A549 treated with AZD2906 at 1 μM for 4 hours (cell line): ENCODE measurements around the gene ZP1. TPM values are rescaled to one million over a fixed set of nuclear protein-coding genes. Genes with fewer than 3 reads are reported as not detected.

Source experiments
- total RNA-seq: library from RNA; stranded (reverse); fragments of 200-300 nt; extraction: Qiagen RNA extraction; gene quantifications from 5 replicates; pipeline ENCODE4 v1.2.3, GENCODE V29; 2022

Gene ZP1
- 0.09 to 0.69 TPM (median 0.13 TPM) in 5 replicates for total RNA-seq

GRCh38 chr11:60866911-60867870, at the start of gene ZP1:
Gene ZP1 (plus strand): TSS chr11:60867542. CDS start chr11:60867562, 20 bp downstream.

GRCh38 chr11:60841797-60842667, 25.3 kb upstream of the ZP1 start, which contains the start of gene CCDC86:
Gene CCDC86 (plus strand): TSS chr11:60842113. CDS start chr11:60842125, 12 bp downstream.

GRCh38 chr11:60855726-60856633, 11.4 kb upstream of the ZP1 start, which contains the start of gene PTGDR2:
Gene PTGDR2 (minus strand): TSS chr11:60855950. CDS start chr11:60853722, 2,228 bp downstream.

GRCh38 chr11:60906132-60906972, 39.0 kb downstream of the ZP1 start, which contains the start of gene PRPF19:
Gene PRPF19 (minus strand): TSS chr11:60906585. CDS start chr11:60906382, 203 bp downstream.

GRCh38 chr11:60913793-60914632, 46.7 kb downstream of the ZP1 start, which contains the start of gene TMEM109:
Gene TMEM109 (plus strand): TSS chr11:60914158. CDS start chr11:60919694, 5,536 bp downstream.

GRCh38 chr11:60924110-60924905, 57.0 kb downstream of the ZP1 start, which contains the start of gene TMEM132A:
Gene TMEM132A (plus strand): TSS chr11:60924460. CDS start chr11:60924634, 174 bp downstream.

Other genes starting within 250 kb of the ZP1 start
- gene MS4A8, start 167.9 kb upstream of the ZP1 start, total RNA-seq = not detected in 5 replicates
- not detected in 5 replicates for gene MS4A18, start 142.8 kb upstream of the ZP1 start, total RNA-seq
- 0.06 TPM in 1 of 5 replicates, not detected in the others for gene MS4A15, start 110.7 kb upstream of the ZP1 start, total RNA-seq
- gene MS4A10, start 82.2 kb upstream of the ZP1 start, total RNA-seq = not detected in 5 replicates
- 82.9 to 107 TPM (median 95.2 TPM) in 5 replicates for gene CCDC86, start 25.4 kb upstream of the ZP1 start, total RNA-seq
- gene PTGDR2, start 11.6 kb upstream of the ZP1 start, total RNA-seq = 0.06 to 0.09 TPM (median 0.07 TPM) in 4 of 5 replicates, not detected in the other
- 159 to 188 TPM (median 175 TPM) in 5 replicates for gene PRPF19, start 39.0 kb downstream of the ZP1 start, total RNA-seq
- gene TMEM109, start 46.6 kb downstream of the ZP1 start, total RNA-seq = 107 to 136 TPM (median 130 TPM) in 5 replicates
- gene TMEM132A, start 56.9 kb downstream of the ZP1 start, total RNA-seq = 91.8 to 138 TPM (median 121 TPM) in 5 replicates
- not detected in 5 replicates for gene SLC15A3, start 84.6 kb downstream of the ZP1 start, total RNA-seq
- gene CD6, start 104.1 kb downstream of the ZP1 start, total RNA-seq = 0.04 to 0.16 TPM (median 0.09 TPM) in 5 replicates
- gene CD5, start 234.9 kb downstream of the ZP1 start, total RNA-seq = not detected in 5 replicates